Left ventricle myocardium superior (tissue), 1 donor: ENCODE data around the gene LMNTD2. TPM values are rescaled to one million over a fixed set of nuclear protein-coding genes. Genes with fewer than 3 reads are reported as not detected.

ENCODE experiments used
- microRNA-seq: library from miRNA; unstranded; fragments of <30 nt; microRNA quantifications from one replicate; pipeline ENCODE4 v1.2.0, GENCODE V29; 2020; ENCODE audit warnings: borderline number of aligned reads
- total RNA-seq: library from RNA; stranded (reverse); fragmentation: NEBNext Ultra II Directional; extraction: Animal tissue kit (Norgen Biotek cat#: 25700); gene quantifications from one replicate; pipeline ENCODE4 v1.2.1, GENCODE V29; 2021
- donor health status: DM: no; HTN: yes; CAD: no; lungs with severe emphysema.

LMNTD2 gene
- total RNA-seq, 1 donor from 2014 or later, result 0.20 TPM

Small RNA genes within 50 kb of the gene (microRNA-seq; reads per million reads assigned to microRNA genes)
- 496 reads per million, percentile 67 among the genes with 10 or more reads in this experiment for gene MIR210

Other genes with a start within 250 kb of the LMNTD2 start
- gene IFITM1, start 246.7 kb downstream of the LMNTD2 start, total RNA-seq, result 101 TPM
- 259 TPM for gene IFITM3, start 239.9 kb downstream of the LMNTD2 start, total RNA-seq
- 0.50 TPM for gene B4GALNT4, start 191.2 kb downstream of the LMNTD2 start, total RNA-seq
- gene PKP3, start 166.5 kb downstream of the LMNTD2 start, total RNA-seq, result 0.84 TPM
- 47.5 TPM for gene SIGIRR, start 145.7 kb downstream of the LMNTD2 start, total RNA-seq
- 1.3 TPM for gene ANO9, start 118.7 kb downstream of the LMNTD2 start, total RNA-seq
- 31.8 TPM for gene PTDSS2, start 110.5 kb downstream of the LMNTD2 start, total RNA-seq
- 171 TPM for gene RNH1, start 53.5 kb downstream of the LMNTD2 start, total RNA-seq
- 67.1 TPM for gene HRAS, start 25.2 kb downstream of the LMNTD2 start, total RNA-seq
- gene LRRC56, start 23.2 kb downstream of the LMNTD2 start, total RNA-seq, result 0.22 TPM
- 4.6 TPM for gene RASSF7, start 232 bp upstream of the LMNTD2 start, total RNA-seq
- gene PHRF1, start 15.7 kb upstream of the LMNTD2 start, total RNA-seq, result 18.5 TPM
- gene IRF7, start 55.2 kb upstream of the LMNTD2 start, total RNA-seq, result 14.4 TPM
- not detected for gene CDHR5, start 64.2 kb upstream of the LMNTD2 start, total RNA-seq
- not detected for gene SCT, start 66.4 kb upstream of the LMNTD2 start, total RNA-seq
- not detected for gene DRD4, start 76.5 kb upstream of the LMNTD2 start, total RNA-seq
- 15.9 TPM for gene DEAF1, start 134.5 kb upstream of the LMNTD2 start, total RNA-seq
- gene TMEM80, start 135.1 kb upstream of the LMNTD2 start, total RNA-seq, result 9.0 TPM
- gene EPS8L2, start 145.5 kb upstream of the LMNTD2 start, total RNA-seq, result 3.3 TPM
- gene TALDO1, start 186.7 kb upstream of the LMNTD2 start, total RNA-seq, result 103 TPM
- gene GATD1, start 216.7 kb upstream of the LMNTD2 start, total RNA-seq, result 23.1 TPM
- not detected for gene CEND1, start 229.4 kb upstream of the LMNTD2 start, total RNA-seq
- 3.5 TPM for gene SLC25A22, start 237.5 kb upstream of the LMNTD2 start, total RNA-seq
- 8.5 TPM for gene PIDD1, start 244.5 kb upstream of the LMNTD2 start, total RNA-seq
- 942 TPM for gene RPLP2, start 249.2 kb upstream of the LMNTD2 start, total RNA-seq